ENCODE measurements around the gene DGUOK. TPM values are rescaled to one million over a fixed set of nuclear protein-coding genes. Genes with fewer than 3 reads are reported as not detected.
A peak's percentile ranks its signal among the peaks of the same experiment; 100 is the strongest.

The DGUOK gene
- total and polyA plus RNA-seq, 5 donors = 20.2 to 47.4 (median 26.7) TPM

- no peak overlapping the region for H3K4me3 ChIP-seq (ENCODE audit: low read length)
- H3K9me3 ChIP-seq (ENCODE audit: control insufficient read depth, low read length) = no peaks in the 10 kb centered on the region
- peak overlapping the region; percentile 9 for H3K27ac ChIP-seq (ENCODE audit: low read length)
- 10% methylated on average over 7 of the region's 7 CpGs for WGBS
- intact Hi-C loops (cut with DNase I) = no loop called here
- DNase-seq = peak; percentile 77 to 92 (median 92)
- no peaks in the 10 kb centered on the region for H3K27me3 ChIP-seq (ENCODE audit: control insufficient read depth, insufficient read depth)
- peak; percentile 89 for ATAC-seq
- peaks cover 9% of the 10 kb centered on the region for H3K4me1 ChIP-seq (ENCODE audit: control insufficient read depth, insufficient read depth, low read length)
These were observed 44.3 kb downstream of the DGUOK start for GRCh38 chr2:73970850-73971471.

GRCh38 chr2:73971722-73972121 lies 45.0 kb downstream of the DGUOK start:
- Histone ChIP-seq H3K4me1 (ENCODE audit: control insufficient read depth, insufficient read depth, low read length) (peaks cover 9% of the 10 kb centered on the region), H3K4me3 (ENCODE audit: low read length) (no peak overlapping the region), H3K27ac (ENCODE audit: low read length) (no peak overlapping the region), H3K27me3 (ENCODE audit: control insufficient read depth, insufficient read depth) (no peaks in the 10 kb centered on the region), H3K9me3 (ENCODE audit: control insufficient read depth, low read length) (no peaks in the 10 kb centered on the region)
- WGBS = 72% methylated on average over 3 of the region's 3 CpGs
- DNase-seq = no peak
- intact Hi-C loops (cut with DNase I) = no loop called here
- ATAC-seq = no peak

- H3K27ac ChIP-seq (ENCODE audit: low read length) = no peak overlapping the region
- intact Hi-C loops (cut with DNase I) = no loop called here
- no peak for ATAC-seq
- WGBS = 70% methylated on average over 3 of the region's 3 CpGs
- H3K4me1 ChIP-seq (ENCODE audit: control insufficient read depth, insufficient read depth, low read length) = peaks cover 9% of the 10 kb centered on the region
- no peak for DNase-seq
- no peaks in the 10 kb centered on the region for H3K27me3 ChIP-seq (ENCODE audit: control insufficient read depth, insufficient read depth)
- H3K4me3 ChIP-seq (ENCODE audit: low read length) = no peak overlapping the region
- H3K9me3 ChIP-seq (ENCODE audit: control insufficient read depth, low read length) = no peaks in the 10 kb centered on the region
These were observed 46.2 kb downstream of the DGUOK start for GRCh38 chr2:73972846-73973245.

GRCh38 chr2:73975731-73976130 lies 49.1 kb downstream of the DGUOK start:
- no peak overlapping the region for H3K27ac ChIP-seq (ENCODE audit: low read length)
- H3K4me3 ChIP-seq (ENCODE audit: low read length) = no peak overlapping the region
- WGBS = 95% methylated on average over 3 of the region's 3 CpGs
- H3K4me1 ChIP-seq (ENCODE audit: control insufficient read depth, insufficient read depth, low read length) = peaks cover 6% of the 10 kb centered on the region
- DNase-seq = no peak
- intact Hi-C loops (cut with DNase I) = no loop called here
- no peaks in the 10 kb centered on the region for H3K9me3 ChIP-seq (ENCODE audit: control insufficient read depth, low read length)
- no peak for ATAC-seq
- H3K27me3 ChIP-seq (ENCODE audit: control insufficient read depth, insufficient read depth) = no peaks in the 10 kb centered on the region

GRCh38 chr2:73976803-73977202 lies 50.1 kb downstream of the DGUOK start:
- no peak for DNase-seq
- H3K4me3 ChIP-seq (ENCODE audit: low read length) = no peak overlapping the region
- H3K27ac ChIP-seq (ENCODE audit: low read length) = no peak overlapping the region
- intact Hi-C loops (cut with DNase I) = no loop called here
- no peaks in the 10 kb centered on the region for H3K27me3 ChIP-seq (ENCODE audit: control insufficient read depth, insufficient read depth)
- WGBS = 98% methylated on average over 1 of the region's 1 CpG
- H3K4me1 ChIP-seq (ENCODE audit: control insufficient read depth, insufficient read depth, low read length) = peaks cover 2% of the 10 kb centered on the region
- no peaks in the 10 kb centered on the region for H3K9me3 ChIP-seq (ENCODE audit: control insufficient read depth, low read length)
- ATAC-seq = no peak

- Histone ChIP-seq H3K27ac (ENCODE audit: low read length) (no peak overlapping the region), H3K9me3 (ENCODE audit: control insufficient read depth, low read length) (no peaks in the 10 kb centered on the region), H3K4me3 (ENCODE audit: low read length) (no peak overlapping the region), H3K4me1 (ENCODE audit: control insufficient read depth, insufficient read depth, low read length) (peaks cover 6% of the 10 kb centered on the region), H3K27me3 (ENCODE audit: control insufficient read depth, insufficient read depth) (no peaks in the 10 kb centered on the region)
- DNase-seq = no peak
- ATAC-seq = no peak
- 93% methylated on average over 2 of the region's 2 CpGs for WGBS
- intact Hi-C loops (cut with DNase I) = no loop called here
These were observed 50.8 kb downstream of the DGUOK start for GRCh38 chr2:73977466-73977865.

GRCh38 chr2:73979021-73979420 lies 52.3 kb downstream of the DGUOK start:
- Histone ChIP-seq H3K27ac (ENCODE audit: low read length) (no peak overlapping the region), H3K27me3 (ENCODE audit: control insufficient read depth, insufficient read depth) (no peaks in the 10 kb centered on the region), H3K4me3 (ENCODE audit: low read length) (no peak overlapping the region), H3K9me3 (ENCODE audit: control insufficient read depth, low read length) (no peaks in the 10 kb centered on the region), H3K4me1 (ENCODE audit: control insufficient read depth, insufficient read depth, low read length) (peaks cover 7% of the 10 kb centered on the region)
- DNase-seq (no peak), ATAC-seq (no peak)
- intact Hi-C loops (cut with DNase I) = no loop called here
- 47% methylated on average over 5 of the region's 5 CpGs for WGBS

GRCh38 chr2:73979686-73980085 lies 53.0 kb downstream of the DGUOK start:
- ATAC-seq (no peak), DNase-seq (peak in 1 of 3 donors; percentile 18)
- Histone ChIP-seq H3K27ac (ENCODE audit: low read length) (no peak overlapping the region), H3K4me3 (ENCODE audit: low read length) (no peak overlapping the region), H3K9me3 (ENCODE audit: control insufficient read depth, low read length) (no peaks in the 10 kb centered on the region), H3K27me3 (ENCODE audit: control insufficient read depth, insufficient read depth) (no peaks in the 10 kb centered on the region), H3K4me1 (ENCODE audit: control insufficient read depth, insufficient read depth, low read length) (peaks cover 7% of the 10 kb centered on the region)
- WGBS = 46% methylated on average over 3 of the region's 3 CpGs
- intact Hi-C loops (cut with DNase I) = loop anchor here in 2 of 4 donors (10.0 kb wide), 3 partner anchors 45 to 155 kb away; partner anchors contain the start of genes DGUOK (in 1 of the 2) and STAMBP (in 1 of the 2)

- no peak overlapping the region for H3K27ac ChIP-seq (ENCODE audit: low read length)
- no peaks in the 10 kb centered on the region for H3K27me3 ChIP-seq (ENCODE audit: control insufficient read depth, insufficient read depth)
- H3K9me3 ChIP-seq (ENCODE audit: control insufficient read depth, low read length) = no peaks in the 10 kb centered on the region
- intact Hi-C loops (cut with DNase I) = loop anchor here in 2 of 4 donors (10.0 kb wide), 3 partner anchors 46 to 156 kb away; partner anchors contain the start of genes DGUOK (in 1 of the 2) and STAMBP (in 1 of the 2)
- H3K4me1 ChIP-seq (ENCODE audit: control insufficient read depth, insufficient read depth, low read length) = peaks cover 7% of the 10 kb centered on the region
- ATAC-seq (no peak), DNase-seq (no peak)
- H3K4me3 ChIP-seq (ENCODE audit: low read length) = peak overlapping the region; percentile 46
- 57% methylated on average over 2 of the region's 2 CpGs for WGBS
These were observed 53.9 kb downstream of the DGUOK start for GRCh38 chr2:73980566-73980965.

GRCh38 chr2:73981081-73982001 lies 54.7 kb downstream of the DGUOK start:
- intact Hi-C loops (cut with DNase I) = loop anchor here in 2 of 4 donors (10.0 kb wide), 3 partner anchors 47 to 157 kb away; partner anchors contain the start of genes DGUOK (in 1 of the 2) and STAMBP (in 1 of the 2)
- WGBS = 9% methylated on average over 31 of the region's 31 CpGs
- DNase-seq = peak; percentile 55 to 83 (median 79)
- Histone ChIP-seq H3K4me3 (ENCODE audit: low read length) (peak overlapping the region; percentile 46), H3K27ac (ENCODE audit: low read length) (no peak overlapping the region), H3K4me1 (ENCODE audit: control insufficient read depth, insufficient read depth, low read length) (peaks cover 7% of the 10 kb centered on the region), H3K9me3 (ENCODE audit: control insufficient read depth, low read length) (no peaks in the 10 kb centered on the region), H3K27me3 (ENCODE audit: control insufficient read depth, insufficient read depth) (no peaks in the 10 kb centered on the region)
- ATAC-seq = peak; percentile 53 to 56

GRCh38 chr2:73982140-73982617 lies 55.5 kb downstream of the DGUOK start:
- H3K4me1 ChIP-seq (ENCODE audit: control insufficient read depth, insufficient read depth, low read length) = peaks cover 12% of the 10 kb centered on the region
- H3K4me3 ChIP-seq (ENCODE audit: low read length) = no peak overlapping the region
- H3K27me3 ChIP-seq (ENCODE audit: control insufficient read depth, insufficient read depth) = no peaks in the 10 kb centered on the region
- DNase-seq = peak in 2 of 3 donors; percentile 64 to 69
- WGBS = 40% methylated on average over 7 of the region's 7 CpGs
- H3K27ac ChIP-seq (ENCODE audit: low read length) = no peak overlapping the region
- intact Hi-C loops (cut with DNase I) = loop anchor here in 2 of 4 donors (10.0 kb wide), 3 partner anchors 47 to 157 kb away; partner anchors contain the start of genes DGUOK (in 1 of the 2) and STAMBP (in 1 of the 2)
- peak; percentile 15 to 31 for ATAC-seq
- no peaks in the 10 kb centered on the region for H3K9me3 ChIP-seq (ENCODE audit: control insufficient read depth, low read length)

Data from right cardiac atrium (tissue), 5 donors.